Heart right ventricle (tissue), 16 donors: ENCODE measurements around the gene INAVA. TPM values are rescaled to one million over a fixed set of nuclear protein-coding genes. Genes with fewer than 3 reads are reported as not detected.

Experiments
- ATAC-seq, 8 donors: fragments of 200-7000 bp; cut with Tn5 transposase; one replicate each; pipeline ENCODE4 v1.9.1; 2020; ENCODE audit warnings: mild to moderate bottlenecking in 8 of 8, moderate library complexity in 8 of 8, moderate number of reproducible peaks in 1 of 8
- DNase-seq, 2 donors: peaks; one replicate each; pipeline ENCODE4 v3.0.0-alpha.2; 2020
- H3K27ac ChIP-seq, 10 donors: fragments of 200-600 bp; sonication (generic) in 2 of 10; one replicate each; pipeline versions ENCODE4 v1.5.0 to v1.8.0; 2020 to 2022; ENCODE audit warnings: mild to moderate bottlenecking in 3 of 10
- H3K27me3 ChIP-seq, 7 donors: fragments of 200-600 bp; one replicate each; pipeline ENCODE4 v1.8.0; 2021 to 2022; ENCODE audit warnings: mild to moderate bottlenecking in 2 of 7
- H3K36me3 ChIP-seq, 9 donors: fragments of 200-600 bp; sonication (generic) in 1 of 9; one replicate each; pipeline versions ENCODE4 v1.5.0 to v1.8.0; 2020 to 2022; ENCODE audit warnings: mild to moderate bottlenecking in 2 of 9
- H3K4me1 ChIP-seq, 9 donors: fragments of 200-600 bp; sonication (generic) in 1 of 9; one replicate each; pipeline versions ENCODE4 v1.5.0 to v1.8.0; 2020 to 2022; ENCODE audit warnings: mild to moderate bottlenecking in 4 of 9
- H3K4me3 ChIP-seq, 10 donors: fragments of 200-600 bp; sonication (generic) in 2 of 10; one replicate each; pipeline versions ENCODE4 v1.5.0 to v1.8.0; 2020 to 2022; ENCODE audit warnings: mild to moderate bottlenecking in 7 of 10, moderate library complexity in 2 of 10
- H3K9me3 ChIP-seq, 11 donors: fragments of 200-600 bp in 10 of 11; sonication (generic) in 2 of 11; one replicate each; pipeline versions ENCODE4 v1.5.0 to v1.8.0; 2013 to 2022; ENCODE audit warnings: mild to moderate bottlenecking in 2 of 11, control low read depth in 1 of 11, moderate library complexity in 1 of 11
- CTCF ChIP-seq, 9 donors: fragments of 200-600 bp; sonication (generic) in 2 of 9; IDR thresholded peaks; one replicate each; pipeline versions ENCODE4 v1.5.0 to v1.8.0; 2021 to 2022; ENCODE audit warnings: antibody characterized with exemption in 9 of 9, mild to moderate bottlenecking in 5 of 9, moderate library complexity in 1 of 9
- WGBS, 2 donors: extraction: QIAGEN DNeasy Blood & Tissue Kit; methylation state at CpG; one replicate each; pipeline ENCODE4 v1.1.7; 2013; ENCODE audit warnings: inconsistent platforms in 1 of 2; 5-methylcytosine and 5-hydroxymethylcytosine counted together
- intact Hi-C, 10 donors: fragments of 100-400 bp; cut with DNase I; formaldehyde crosslinking; loops; one replicate each; pipeline versions ENCODE4 v1.11.1 to v1.14.2; 2022
- polyA plus RNA-seq, 2 donors: library from polyadenylated mRNA; stranded (reverse); fragments of 200-250 nt; gene quantifications; one replicate each; pipeline ENCODE4 v1.2.3, GENCODE V29; 2013
- total RNA-seq, 10 donors: library from RNA; stranded (reverse); fragmentation: NEBNext Ultra II Directional in 3 of 10; extraction: Animal tissue kit (Norgen Biotek cat#: 25700) in 3 of 10; gene quantifications; one replicate each; pipeline versions ENCODE4 v1.2.1 to v1.2.4, GENCODE V29; 2021 to 2023
- donor health status: Arrhythmogenic right ventricular cardiomyopathy.
- donor health status: ischemic (EF 13 %, LVEDD 7.1; RV severe dilation, severe dysfunction).
- donor health status: healthy with polysubstance abuse.
- donor health status: DM: no; HTN: yes; CAD: no.
- donor health status: DM: no; HTN: no; CAD: no.
- donor health status: ischemic (EF 25% LVEDD 6.9; RV normal size, moderate dysfunction).
- donor health status: ischemic (EF 25% LVEDD 5.7; RV mildly dilated, moderate dysfunction).
- donor health status: healthy.
- donor health status: DM: yes; HTN: yes; CAD: no.
- donor health status: Ischemic cardiomyopathy.
- donor health status: ischemic (EF 35%, LVEDD 5.7; RV mildly dilated, moderate dysfunction).
- donor health status: nonischemic (EF 11% LVEDD 7.7; RV severe dilation, severe dysfunction).
- donor health status: DM: yes; HTN: yes; CAD: no.
- donor health status: PGD.
- donor health status: ischemic (EF 29% LVEDD 5.4; RV normal size, mild dysfunction).
- donor health status: nonischemic (EF 23%, LVEDD 6.1; RV moderate dilation, normal function).

Gene INAVA
- total and polyA plus RNA-seq, 12 donors, result 0.01 to 0.29 (median 0.11) TPM; not detected in 7

GRCh38 chr1:200862713-200863415, 31.8 kb upstream of the INAVA start:
- TF ChIP-seq CTCF (IDR thresholded peaks at IDR 0.05), result no peak
- no peak overlapping the region for H3K4me3 ChIP-seq
- ATAC-seq (no peak), DNase-seq (no peak)
- WGBS, 2 donors, result 94 to 96% methylated on average over 9 of the region's 9 CpGs
- H3K27ac ChIP-seq, result no peak overlapping the region
- peaks cover 0 to 5% (median 0%) of the 10 kb centered on the region in 9 donors for H3K4me1 ChIP-seq
- peaks cover 0 to 66% (median 6%) of the 10 kb centered on the region in 9 donors for H3K36me3 ChIP-seq
- intact Hi-C loops, result no loop called here
- H3K27me3 ChIP-seq, result no peaks in the 10 kb centered on the region
- no peaks in the 10 kb centered on the region for H3K9me3 ChIP-seq

- peaks cover 0 to 25% (median 19%) of the 10 kb centered on the region in 7 donors for H3K27me3 ChIP-seq
- ATAC-seq, result no peak
- intact Hi-C loops, result no loop called here
- WGBS, 2 donors, result 85 to 86% methylated on average over 3 of the region's 3 CpGs
- H3K36me3 ChIP-seq, result peaks cover 0 to 35% (median 6%) of the 10 kb centered on the region in 9 donors
- no peak for DNase-seq
- H3K9me3 ChIP-seq, result no peaks in the 10 kb centered on the region
- TF ChIP-seq CTCF (IDR thresholded peaks at IDR 0.05), result no peak
- H3K4me1 ChIP-seq, result peaks cover 0 to 5% (median 0%) of the 10 kb centered on the region in 9 donors
- no peak overlapping the region for H3K27ac ChIP-seq
- no peak overlapping the region for H3K4me3 ChIP-seq
These were observed 28.6 kb upstream of the INAVA start for GRCh38 chr1:200866116-200866515.

- Histone ChIP-seq H3K4me1 (peaks cover 0 to 5% (median 0%) of the 10 kb centered on the region in 9 donors), H3K9me3 (no peaks in the 10 kb centered on the region), H3K27me3 (peaks cover 0 to 29% (median 23%) of the 10 kb centered on the region in 7 donors), H3K36me3 (peaks cover 0 to 32% (median 6%) of the 10 kb centered on the region in 9 donors), H3K27ac (no peak overlapping the region), H3K4me3 (no peak overlapping the region)
- no peak for DNase-seq
- WGBS, 2 donors, result 43% methylated on average over 5 of the region's 5 CpGs
- intact Hi-C loops, result no loop called here
- TF ChIP-seq CTCF (IDR thresholded peaks at IDR 0.05), result no peak
- peak in 1 of 8 donors; percentile 61 for ATAC-seq
These were observed 28.2 kb upstream of the INAVA start for GRCh38 chr1:200866521-200866920.

- ATAC-seq, result peak in 2 of 8 donors; percentile 16 to 23
- WGBS, 2 donors, result 39 to 48% methylated on average over 11 of the region's 11 CpGs
These were observed 27.5 kb upstream of the INAVA start for GRCh38 chr1:200867018-200867811.

More at GRCh38 chr1:200867018-200867811, 27.5 kb upstream of the INAVA start:
- peaks cover under 1 to 36% (median 30%) of the 10 kb centered on the region in 7 donors for H3K27me3 ChIP-seq
- TF ChIP-seq CTCF (IDR thresholded peaks at IDR 0.05), result no peak
- H3K4me1 ChIP-seq, result peaks cover 0 to 5% (median 0%) of the 10 kb centered on the region in 9 donors
- no peak overlapping the region for H3K27ac ChIP-seq
- no peaks in the 10 kb centered on the region for H3K9me3 ChIP-seq
- intact Hi-C loops, result no loop called here
- peaks cover 0 to 29% (median 6%) of the 10 kb centered on the region in 9 donors for H3K36me3 ChIP-seq
- DNase-seq, result no peak
- H3K4me3 ChIP-seq, result no peak overlapping the region
